Spinal cord (tissue), 10 donors: ENCODE data around the gene USP35. TPM values are rescaled to one million over a fixed set of nuclear protein-coding genes. Genes with fewer than 3 reads are reported as not detected.
A peak's percentile ranks its signal among the peaks of the same experiment; 100 is the strongest.

Experiments used
- DNase-seq, 6 donors: peaks; one replicate each; pipeline versions ENCODE4 v3.0.0 to v3.0.0-alpha.2; 2013 to 2015; ENCODE audit warnings: low spot score in 6 of 6, low read depth in 4 of 6
- H3K27ac ChIP-seq: one replicate; pipeline ENCODE4 v1.5.1; 2013; ENCODE audit warnings: low read depth, low read length, control low read depth
- H3K27me3 ChIP-seq: one replicate; pipeline ENCODE4 v1.6.1; 2013; ENCODE audit warnings: low read length; ENCODE audit not compliant: control insufficient read depth, insufficient read depth
- H3K36me3 ChIP-seq: one replicate; pipeline ENCODE4 v1.6.1; 2013; ENCODE audit warnings: low read length; ENCODE audit not compliant: control insufficient read depth, insufficient read depth
- H3K4me1 ChIP-seq: one replicate; pipeline ENCODE4 v1.6.1; 2013; ENCODE audit warnings: low read length; ENCODE audit not compliant: control insufficient read depth, insufficient read depth
- H3K4me3 ChIP-seq: one replicate; pipeline ENCODE4 v1.5.1; 2013; ENCODE audit warnings: low read depth, low read length, control low read depth
- H3K9me3 ChIP-seq: one replicate; pipeline ENCODE4 v1.6.1; 2013; ENCODE audit warnings: low read length; ENCODE audit not compliant: control insufficient read depth, insufficient read depth
- WGBS: methylation state at CpG from one replicate; pipeline ENCODE4 v1.1.5; 2013; ENCODE audit warnings: missing lambda C conversion rate; ENCODE audit not compliant: insufficient coverage; 5-methylcytosine and 5-hydroxymethylcytosine counted together
- polyA plus RNA-seq, 2 donors: library from polyadenylated mRNA; unstranded; fragments of 120-200 nt; gene quantifications; one replicate each; pipeline ENCODE4 v1.2.1, GENCODE V29; 2013; ENCODE audit not compliant: insufficient read length in 2 of 2
- total RNA-seq, 2 donors: library from RNA; depleted of rRNA in 1 of 2; stranded (reverse); fragments of 120-200 nt in 1 of 2; fragments of >200 nt in 1 of 2; gene quantifications; one replicate each; pipeline versions ENCODE4 v1.2.3 to v1.2.4, GENCODE V29; 2013 to 2014
- donor health status: healthy.

Gene USP35
- total and polyA plus RNA-seq, 4 donors, result 7.4 to 14.6 (median 11.2) TPM

DNA sequence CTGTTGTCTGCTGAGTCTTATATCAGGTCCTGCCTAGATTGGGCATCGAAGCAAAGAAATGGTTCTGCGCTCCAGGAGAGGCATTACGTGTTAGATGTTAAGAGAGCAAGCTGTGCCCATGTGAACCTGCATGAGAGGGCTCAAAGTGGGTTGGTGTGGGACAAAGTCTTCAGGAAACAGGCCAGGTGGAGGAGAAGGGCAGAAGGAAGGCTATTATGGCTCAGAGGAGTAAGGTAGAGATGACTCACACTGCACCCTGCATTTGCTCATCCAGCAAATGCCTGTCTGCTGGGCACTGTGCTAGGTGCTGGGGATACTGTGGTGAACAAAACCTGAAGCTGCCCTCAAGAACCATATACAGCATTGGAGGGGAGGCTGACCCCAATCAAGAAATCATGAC is 5.8 kb downstream of the USP35 start:
- H3K27ac ChIP-seq, result no peak overlapping the region
- H3K27me3 ChIP-seq, result peaks cover 2% of the 10 kb centered on the region
- H3K4me1 ChIP-seq, result peaks cover 26% of the 10 kb centered on the region
- H3K9me3 ChIP-seq, result no peaks in the 10 kb centered on the region
- no peak for DNase-seq
- no peak overlapping the region for H3K4me3 ChIP-seq
- 94% methylated on average over 3 of the region's 3 CpGs for WGBS
- H3K36me3 ChIP-seq, result peaks cover 31% of the 10 kb centered on the region

DNA sequence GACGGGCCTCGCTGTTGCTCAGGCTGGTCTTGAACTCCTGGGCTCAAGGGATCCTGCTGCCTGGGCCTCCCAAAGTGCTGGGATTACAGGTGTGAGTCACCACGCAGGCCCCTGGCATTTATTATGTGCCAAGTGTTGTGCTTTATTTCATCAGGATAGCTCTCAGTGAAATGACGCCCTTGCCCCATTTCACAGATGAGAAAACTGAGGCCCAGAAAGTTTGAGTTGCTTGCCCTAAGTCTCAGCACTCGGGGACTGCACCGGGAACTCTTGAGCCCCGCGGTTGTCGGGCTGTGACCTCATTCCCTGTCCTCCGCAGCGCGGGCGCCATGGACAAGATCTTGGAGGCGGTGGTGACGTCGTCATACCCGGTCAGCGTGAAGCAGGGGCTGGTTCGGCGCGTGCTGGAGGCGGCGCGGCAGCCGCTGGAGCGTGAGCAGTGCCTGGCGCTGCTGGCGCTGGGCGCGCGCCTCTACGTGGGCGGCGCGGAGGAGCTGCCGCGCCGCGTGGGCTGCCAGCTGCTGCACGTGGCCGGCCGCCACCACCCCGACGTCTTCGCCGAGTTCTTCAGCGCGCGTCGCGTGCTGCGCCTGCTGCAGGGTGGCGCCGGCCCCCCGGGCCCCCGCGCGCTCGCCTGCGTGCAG is 7.3 kb downstream of the USP35 start:
- 20% methylated on average over 60 of the region's 60 CpGs for WGBS
- H3K27ac ChIP-seq, result no peak overlapping the region
- no peaks in the 10 kb centered on the region for H3K9me3 ChIP-seq
- H3K4me1 ChIP-seq, result peaks cover 18% of the 10 kb centered on the region
- H3K36me3 ChIP-seq, result peaks cover 46% of the 10 kb centered on the region
- DNase-seq, result peak in 2 of 6 donors; percentile 45 to 57
- peaks cover 2% of the 10 kb centered on the region for H3K27me3 ChIP-seq
- H3K4me3 ChIP-seq, result no peak overlapping the region

DNA sequence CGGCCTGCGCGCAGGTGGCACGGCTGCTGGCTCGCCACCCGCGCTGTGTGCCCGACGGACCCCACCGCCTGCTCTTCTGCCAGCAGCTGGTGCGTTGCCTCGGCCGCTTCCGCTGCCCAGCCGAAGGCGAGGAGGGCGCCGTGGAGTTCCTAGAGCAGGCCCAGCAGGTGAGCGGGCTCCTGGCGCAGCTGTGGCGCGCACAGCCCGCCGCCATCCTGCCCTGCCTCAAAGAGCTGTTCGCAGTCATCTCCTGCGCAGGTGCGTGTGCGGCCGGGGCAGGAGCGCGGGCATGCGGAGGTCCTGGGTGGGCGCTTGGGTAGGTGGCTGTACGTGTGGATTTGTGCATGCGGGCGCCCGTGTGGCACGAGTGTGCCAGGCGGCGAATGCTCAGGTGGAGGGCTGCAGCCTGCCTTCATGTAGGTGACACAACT is 8.0 kb downstream of the USP35 start:
- H3K27me3 ChIP-seq, result peaks cover 2% of the 10 kb centered on the region
- H3K4me1 ChIP-seq, result peaks cover 15% of the 10 kb centered on the region
- peaks cover 48% of the 10 kb centered on the region for H3K36me3 ChIP-seq
- H3K27ac ChIP-seq, result no peak overlapping the region
- no peaks in the 10 kb centered on the region for H3K9me3 ChIP-seq
- peak in 1 of 6 donors; percentile 6 for DNase-seq
- WGBS, result 59% methylated on average over 40 of the region's 40 CpGs
- H3K4me3 ChIP-seq, result no peak overlapping the region

DNA sequence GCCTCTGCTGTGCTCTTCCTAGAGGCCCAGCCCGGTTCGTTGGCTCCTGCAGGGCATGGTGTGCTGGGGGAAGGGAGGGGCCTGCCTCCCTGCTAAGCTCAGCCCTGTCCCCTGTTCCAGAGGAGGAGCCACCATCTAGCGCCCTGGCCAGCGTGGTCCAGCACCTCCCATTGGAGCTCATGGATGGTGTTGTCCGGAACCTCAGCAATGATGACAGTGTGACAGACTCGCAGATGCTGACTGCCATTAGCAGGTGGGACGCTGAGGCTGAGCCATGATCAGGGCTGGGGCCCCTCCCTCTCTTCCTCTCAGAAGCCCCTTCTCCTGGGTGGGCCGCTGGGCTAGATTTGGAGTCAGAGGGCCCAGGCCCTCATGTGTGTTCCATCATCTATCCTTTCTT is 9.1 kb downstream of the USP35 start:
- H3K4me1 ChIP-seq, result peaks cover 9% of the 10 kb centered on the region
- H3K9me3 ChIP-seq, result no peaks in the 10 kb centered on the region
- DNase-seq, result no peak
- peaks cover 2% of the 10 kb centered on the region for H3K27me3 ChIP-seq
- WGBS, result 81% methylated on average over 8 of the region's 8 CpGs
- H3K36me3 ChIP-seq, result peaks cover 48% of the 10 kb centered on the region
- H3K27ac ChIP-seq, result no peak overlapping the region
- H3K4me3 ChIP-seq, result no peak overlapping the region

DNA sequence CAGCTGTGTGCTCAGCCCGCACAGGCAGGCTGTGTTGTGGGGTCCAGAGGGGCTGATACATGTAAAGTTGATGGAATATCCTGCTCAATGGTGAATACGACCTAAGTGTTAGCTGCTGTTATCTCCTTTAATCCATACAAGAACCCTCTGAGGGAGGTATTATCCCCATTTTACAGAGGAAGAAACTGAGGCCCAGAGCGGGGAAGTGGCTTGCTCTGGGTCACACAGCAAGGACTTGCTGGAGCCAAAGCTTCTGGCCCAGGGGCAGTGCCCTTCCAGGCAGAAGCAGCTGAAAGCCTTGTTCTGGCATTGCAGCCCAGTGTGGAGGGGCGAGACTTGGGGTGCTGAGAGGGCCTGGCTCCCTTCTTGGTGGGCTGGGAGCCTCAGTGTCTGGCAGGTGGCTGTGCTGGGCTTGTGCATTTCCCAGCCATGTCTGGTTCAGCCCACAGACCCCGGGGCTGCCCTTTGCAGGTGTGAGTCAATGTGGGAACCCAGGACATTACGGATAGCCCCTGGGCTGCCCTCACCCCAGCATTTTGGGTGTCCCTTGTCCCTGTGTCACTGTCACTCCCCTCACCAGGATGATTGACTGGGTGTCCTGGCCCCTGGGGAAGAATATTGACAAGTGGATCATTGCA is 10.4 kb downstream of the USP35 start:
- Histone ChIP-seq H3K27ac (no peak overlapping the region), H3K36me3 (peaks cover 47% of the 10 kb centered on the region), H3K4me1 (peaks cover 6% of the 10 kb centered on the region), H3K27me3 (peaks cover 2% of the 10 kb centered on the region), H3K9me3 (no peaks in the 10 kb centered on the region), H3K4me3 (no peak overlapping the region)
- WGBS, result 96% methylated on average over 4 of the region's 6 CpGs
- no peak for DNase-seq

DNA sequence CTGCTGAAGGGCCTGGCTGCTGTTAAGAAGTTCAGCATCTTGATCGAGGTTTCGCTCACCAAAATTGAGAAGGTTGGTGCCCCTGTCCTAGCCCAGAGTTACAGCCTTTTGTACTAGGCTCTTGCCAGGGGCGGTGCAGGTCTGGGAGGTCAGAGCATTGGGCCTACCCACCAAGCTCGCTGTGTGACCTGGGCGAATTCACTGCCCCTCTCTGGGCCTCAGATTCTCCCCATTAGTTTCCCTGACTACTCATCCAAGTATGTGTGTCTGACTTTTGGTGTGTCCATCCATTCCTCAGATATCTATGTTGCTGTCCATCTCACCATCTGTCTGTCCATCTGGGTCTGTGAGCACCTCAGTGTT is 10.9 kb downstream of the USP35 start:
- no peak overlapping the region for H3K27ac ChIP-seq
- WGBS, result 98% methylated on average over 5 of the region's 5 CpGs
- H3K4me1 ChIP-seq, result peaks cover 6% of the 10 kb centered on the region
- no peak for DNase-seq
- peaks cover 47% of the 10 kb centered on the region for H3K36me3 ChIP-seq
- H3K4me3 ChIP-seq, result no peak overlapping the region
- no peaks in the 10 kb centered on the region for H3K9me3 ChIP-seq
- peaks cover 2% of the 10 kb centered on the region for H3K27me3 ChIP-seq

DNA sequence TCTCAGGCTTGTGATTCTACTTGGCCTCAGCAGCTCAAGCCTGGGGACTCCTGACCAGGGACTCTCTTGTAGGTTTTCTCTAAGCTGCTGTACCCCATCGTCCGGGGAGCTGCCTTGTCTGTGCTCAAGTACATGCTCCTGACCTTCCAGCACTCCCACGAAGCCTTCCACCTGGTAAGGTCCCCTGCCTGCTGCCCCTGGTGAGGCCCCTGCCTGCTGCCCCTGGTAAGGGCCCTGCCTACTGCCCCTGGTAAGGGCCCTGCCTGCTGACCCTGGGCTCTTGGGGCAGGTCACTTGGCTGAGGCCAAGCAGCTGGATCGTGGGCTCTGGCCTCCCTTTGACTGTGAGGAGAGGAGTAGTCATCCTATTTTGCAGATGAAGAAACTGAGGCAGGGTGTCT is 11.3 kb downstream of the USP35 start:
- DNase-seq, result no peak
- Histone ChIP-seq H3K4me3 (no peak overlapping the region), H3K27me3 (peaks cover 2% of the 10 kb centered on the region), H3K9me3 (no peaks in the 10 kb centered on the region), H3K27ac (no peak overlapping the region), H3K4me1 (peaks cover 6% of the 10 kb centered on the region), H3K36me3 (peaks cover 44% of the 10 kb centered on the region)
- 92% methylated on average over 4 of the region's 4 CpGs for WGBS

DNA sequence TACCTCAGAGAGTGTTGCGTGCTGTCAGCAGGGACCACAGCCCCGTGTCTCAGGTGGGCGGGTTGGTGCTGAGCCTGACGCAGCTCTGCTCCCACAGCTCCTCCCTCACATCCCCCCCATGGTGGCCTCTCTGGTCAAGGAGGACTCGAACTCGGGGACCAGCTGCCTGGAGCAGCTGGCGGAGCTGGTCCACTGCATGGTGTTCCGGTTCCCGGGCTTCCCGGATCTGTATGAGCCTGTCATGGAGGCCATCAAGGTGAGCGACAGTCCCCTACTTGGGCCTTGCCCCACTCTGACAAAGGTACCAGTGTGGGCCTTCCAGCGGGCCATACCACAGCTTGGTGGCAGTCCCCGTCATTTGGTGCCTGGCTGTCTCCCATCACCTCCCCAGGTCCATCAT is 11.8 kb downstream of the USP35 start:
- no peak overlapping the region for H3K4me3 ChIP-seq
- no peak for DNase-seq
- H3K36me3 ChIP-seq, result peaks cover 45% of the 10 kb centered on the region
- H3K4me1 ChIP-seq, result peaks cover 6% of the 10 kb centered on the region
- peaks cover 2% of the 10 kb centered on the region for H3K27me3 ChIP-seq
- no peak overlapping the region for H3K27ac ChIP-seq
- no peaks in the 10 kb centered on the region for H3K9me3 ChIP-seq
- WGBS, result 93% methylated on average over 11 of the region's 13 CpGs

DNA sequence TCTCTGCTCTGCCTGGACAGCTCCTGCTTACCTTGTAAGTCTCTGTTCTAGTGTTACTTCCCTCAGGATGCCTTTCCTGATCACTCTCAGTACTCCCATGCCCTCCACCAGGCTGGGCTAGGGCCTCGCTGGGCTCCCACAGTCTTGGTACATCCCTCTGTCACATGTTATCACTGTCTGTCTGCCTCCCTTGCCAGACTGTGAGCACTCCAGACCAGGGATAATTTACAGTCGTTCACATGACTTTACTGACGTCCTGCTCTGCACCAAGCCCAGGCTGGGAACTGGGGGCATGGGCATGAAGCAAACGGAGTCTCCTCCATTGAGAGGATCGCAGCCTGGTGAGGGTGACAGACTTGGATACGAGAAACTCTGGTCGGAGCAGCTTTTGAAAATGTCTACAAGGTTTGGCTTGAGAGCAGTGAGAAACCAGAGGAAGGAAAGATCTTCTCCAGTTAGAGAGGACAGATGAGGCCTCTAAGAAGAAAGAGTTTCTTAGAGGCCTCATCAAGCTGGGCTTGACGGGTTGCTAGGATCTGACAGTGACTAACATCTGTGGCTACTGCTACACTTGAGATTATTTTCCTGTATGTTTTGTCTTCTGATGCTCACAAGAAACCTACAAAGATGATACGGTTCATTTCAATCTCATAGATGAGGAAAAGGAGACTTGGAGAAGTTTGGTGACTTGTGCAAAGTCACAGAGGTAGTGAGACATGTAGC is 12.5 kb downstream of the USP35 start:
- no peak overlapping the region for H3K27ac ChIP-seq
- peaks cover 50% of the 10 kb centered on the region for H3K36me3 ChIP-seq
- H3K9me3 ChIP-seq, result no peaks in the 10 kb centered on the region
- WGBS, result 79% methylated on average over 9 of the region's 9 CpGs
- no peak for DNase-seq
- H3K27me3 ChIP-seq, result no peaks in the 10 kb centered on the region
- H3K4me3 ChIP-seq, result no peak overlapping the region
- peaks cover 3% of the 10 kb centered on the region for H3K4me1 ChIP-seq
